Measurements from ENCODE around the gene EEF1G.
"Not testable (repeated sequence)": the region's sequence is repeated elsewhere in the genome, so short reads cannot be mapped to it uniquely, and the experiment has no call there.

EEF1G gene

GRCh38 chr11:62574363-62575071 lies 826 bp upstream of the EEF1G start:
- Mint-ChIP-seq H3K27me3 (no peaks in the 10 kb centered on the region), H3K27ac (peak overlapping the region; percentile 98), H3K9me3 (ENCODE audit: low read depth) (no peaks in the 10 kb centered on the region), H3K4me1 (ENCODE audit: low read depth) (peaks cover 47% of the 10 kb centered on the region), H3K36me3 (peaks cover 17% of the 10 kb centered on the region), H3K4me3 (peak overlapping the region; percentile 99)

DNA sequence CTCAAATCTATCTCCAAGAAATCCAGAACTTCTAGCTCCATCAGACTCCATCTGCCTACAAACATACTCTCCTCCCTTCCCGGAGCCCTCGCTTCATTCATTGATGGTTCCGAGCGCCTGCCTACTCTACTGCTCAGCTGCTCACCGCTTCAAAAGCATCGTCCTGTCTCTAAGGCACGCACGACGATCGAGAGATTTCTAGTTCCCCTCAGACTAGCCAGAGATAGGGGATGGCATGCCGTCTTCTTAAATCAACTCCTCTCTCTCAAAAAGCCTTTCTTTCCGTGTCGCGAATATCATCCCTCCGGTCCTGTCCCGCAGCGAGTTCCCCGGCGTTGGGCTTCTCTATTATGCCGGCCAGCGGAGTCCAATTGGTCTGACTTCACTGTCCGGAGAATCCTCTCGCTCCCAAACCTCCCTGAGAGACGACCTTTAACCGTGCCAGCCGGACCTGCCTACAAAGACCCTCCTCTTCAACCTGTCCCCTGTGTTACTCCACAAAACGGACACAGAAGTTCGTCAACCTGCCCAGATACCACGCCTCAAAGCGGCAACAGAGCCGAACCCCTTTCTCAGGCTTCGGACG lies 592 bp downstream of the EEF1G start:
- Mint-ChIP-seq H3K36me3 (peaks cover 17% of the 10 kb centered on the region), H3K27ac (peak overlapping the region; percentile 98), H3K27me3 (no peaks in the 10 kb centered on the region), H3K4me1 (ENCODE audit: low read depth) (peaks cover 49% of the 10 kb centered on the region), H3K4me3 (peak overlapping the region; percentile 99), H3K9me3 (ENCODE audit: low read depth) (no peaks in the 10 kb centered on the region)

GRCh38 chr11:62572431-62572830 lies 1.3 kb downstream of the EEF1G start:
- Mint-ChIP-seq H3K4me1 (ENCODE audit: low read depth) (peaks cover 51% of the 10 kb centered on the region), H3K4me3 (peak overlapping the region; percentile 99), H3K9me3 (ENCODE audit: low read depth) (no peaks in the 10 kb centered on the region), H3K27ac (peak overlapping the region; percentile 98), H3K36me3 (peaks cover 17% of the 10 kb centered on the region), H3K27me3 (no peaks in the 10 kb centered on the region)

GRCh38 chr11:62571493-62571892 lies 2.2 kb downstream of the EEF1G start:
- not testable (repeated sequence) for H3K27me3 Mint-ChIP-seq; H3K9me3 Mint-ChIP-seq (ENCODE audit: low read depth)
- H3K4me1 Mint-ChIP-seq (ENCODE audit: low read depth) = peaks cover 58% of the 10 kb centered on the region
- H3K36me3 Mint-ChIP-seq = peaks cover 17% of the 10 kb centered on the region
- H3K27ac Mint-ChIP-seq = peak overlapping the region; percentile 98
- peak overlapping the region; percentile 99 for H3K4me3 Mint-ChIP-seq

- not testable (repeated sequence) for H3K9me3 Mint-ChIP-seq (ENCODE audit: low read depth); H3K27me3 Mint-ChIP-seq
- Mint-ChIP-seq H3K4me1 (ENCODE audit: low read depth) (peaks cover 62% of the 10 kb centered on the region), H3K27ac (peak overlapping the region; percentile 98), H3K4me3 (peak overlapping the region; percentile 99), H3K36me3 (peaks cover 17% of the 10 kb centered on the region)
These were observed 2.8 kb downstream of the EEF1G start for GRCh38 chr11:62570903-62571302.

GRCh38 chr11:62569611-62570010 lies 4.1 kb downstream of the EEF1G start:
- H3K36me3 Mint-ChIP-seq = peaks cover 17% of the 10 kb centered on the region
- H3K4me3 Mint-ChIP-seq = peak overlapping the region; percentile 99
- H3K9me3 Mint-ChIP-seq (ENCODE audit: low read depth) = no peaks in the 10 kb centered on the region
- no peaks in the 10 kb centered on the region for H3K27me3 Mint-ChIP-seq
- H3K4me1 Mint-ChIP-seq (ENCODE audit: low read depth) = peaks cover 54% of the 10 kb centered on the region
- H3K27ac Mint-ChIP-seq = peak overlapping the region; percentile 46

DNA sequence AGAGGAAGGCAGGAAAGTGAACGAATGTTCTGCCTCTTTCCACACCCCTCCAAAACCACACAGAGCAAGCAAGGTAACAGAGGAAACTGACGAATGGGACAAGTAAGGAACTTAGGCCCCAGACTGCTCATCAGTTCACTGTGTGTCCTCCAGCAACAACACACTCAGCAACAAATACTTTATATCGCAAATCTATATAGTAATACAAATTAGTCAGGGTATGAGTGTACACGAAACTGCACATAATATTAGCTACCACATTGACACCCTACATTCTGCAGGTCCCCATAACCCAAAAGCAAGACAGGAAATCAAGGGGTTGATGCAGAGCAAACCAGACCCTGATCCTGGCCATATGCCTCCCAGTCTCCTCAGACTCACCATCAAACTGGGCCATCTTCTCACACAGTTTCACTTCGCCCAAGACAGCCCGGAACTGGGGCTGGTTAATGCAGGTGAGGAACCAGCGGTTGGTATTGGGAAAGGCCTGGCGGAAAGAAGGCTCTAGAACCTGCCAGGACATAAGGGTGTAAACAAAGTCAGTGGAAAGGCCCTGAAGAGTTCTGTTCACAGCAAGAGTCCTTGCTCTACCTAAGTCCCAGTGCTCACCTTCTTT lies 6.6 kb downstream of the EEF1G start:
- peak overlapping the region; percentile 27 for H3K4me3 Mint-ChIP-seq
- H3K9me3 Mint-ChIP-seq (ENCODE audit: low read depth) = no peaks in the 10 kb centered on the region
- peak overlapping the region; percentile 72 for H3K27ac Mint-ChIP-seq
- H3K4me1 Mint-ChIP-seq (ENCODE audit: low read depth) = peaks cover 44% of the 10 kb centered on the region
- H3K36me3 Mint-ChIP-seq = peaks cover 11% of the 10 kb centered on the region
- no peaks in the 10 kb centered on the region for H3K27me3 Mint-ChIP-seq

GRCh38 chr11:62566247-62566646 lies 7.4 kb downstream of the EEF1G start:
- H3K4me3 Mint-ChIP-seq = peak overlapping the region; percentile 41
- peaks cover 39% of the 10 kb centered on the region for H3K4me1 Mint-ChIP-seq (ENCODE audit: low read depth)
- H3K9me3 Mint-ChIP-seq (ENCODE audit: low read depth) = no peaks in the 10 kb centered on the region
- peak overlapping the region; percentile 70 for H3K27ac Mint-ChIP-seq
- no peaks in the 10 kb centered on the region for H3K27me3 Mint-ChIP-seq
- peaks cover 5% of the 10 kb centered on the region for H3K36me3 Mint-ChIP-seq

DNA sequence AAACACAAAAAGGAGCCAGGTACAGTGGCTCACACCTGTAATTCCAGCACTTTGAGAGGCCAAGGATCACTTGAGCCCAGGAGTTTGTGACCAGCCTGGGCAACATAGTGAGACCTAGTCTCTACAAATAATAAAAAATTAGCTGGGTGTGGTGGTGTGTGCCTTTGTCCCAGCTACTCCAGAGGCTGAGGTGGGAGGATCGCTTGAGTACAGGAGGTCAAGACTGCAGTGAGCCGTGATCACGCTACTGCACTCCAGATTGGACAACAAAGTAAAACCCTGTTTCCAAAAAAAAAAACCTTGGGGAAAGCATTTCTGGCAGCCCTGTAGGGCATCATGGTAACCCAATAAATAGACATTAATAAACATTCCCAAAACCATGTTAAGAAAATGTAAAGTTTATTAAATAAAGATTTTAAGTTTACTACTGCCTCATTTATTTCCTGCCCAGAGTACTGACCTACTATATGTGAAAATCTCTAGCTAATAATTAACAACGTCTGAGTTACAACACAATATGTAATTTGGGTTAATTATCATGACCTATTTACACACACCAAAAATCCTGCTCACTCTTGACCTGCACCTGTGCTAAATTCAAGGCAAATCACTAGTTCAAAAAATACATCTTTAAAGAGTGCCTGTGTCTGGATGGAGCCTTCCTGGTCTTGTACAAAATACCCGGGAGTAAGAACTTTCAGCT lies 8.4 kb downstream of the EEF1G start:
- Mint-ChIP-seq H3K27me3 (no peaks in the 10 kb centered on the region), H3K9me3 (ENCODE audit: low read depth) (no peaks in the 10 kb centered on the region), H3K27ac (peak overlapping the region; percentile 8), H3K36me3 (no peaks in the 10 kb centered on the region), H3K4me3 (no peak overlapping the region), H3K4me1 (ENCODE audit: low read depth) (peaks cover 41% of the 10 kb centered on the region)

GRCh38 chr11:62561677-62562230 lies 11.9 kb downstream of the EEF1G start:
- H3K4me3 Mint-ChIP-seq; H3K9me3 Mint-ChIP-seq (ENCODE audit: low read depth); H3K36me3 Mint-ChIP-seq; H3K27me3 Mint-ChIP-seq: not testable (repeated sequence)
- Mint-ChIP-seq H3K4me1 (ENCODE audit: low read depth) (peaks cover 54% of the 10 kb centered on the region), H3K27ac (peak overlapping the region; percentile 16)

DNA sequence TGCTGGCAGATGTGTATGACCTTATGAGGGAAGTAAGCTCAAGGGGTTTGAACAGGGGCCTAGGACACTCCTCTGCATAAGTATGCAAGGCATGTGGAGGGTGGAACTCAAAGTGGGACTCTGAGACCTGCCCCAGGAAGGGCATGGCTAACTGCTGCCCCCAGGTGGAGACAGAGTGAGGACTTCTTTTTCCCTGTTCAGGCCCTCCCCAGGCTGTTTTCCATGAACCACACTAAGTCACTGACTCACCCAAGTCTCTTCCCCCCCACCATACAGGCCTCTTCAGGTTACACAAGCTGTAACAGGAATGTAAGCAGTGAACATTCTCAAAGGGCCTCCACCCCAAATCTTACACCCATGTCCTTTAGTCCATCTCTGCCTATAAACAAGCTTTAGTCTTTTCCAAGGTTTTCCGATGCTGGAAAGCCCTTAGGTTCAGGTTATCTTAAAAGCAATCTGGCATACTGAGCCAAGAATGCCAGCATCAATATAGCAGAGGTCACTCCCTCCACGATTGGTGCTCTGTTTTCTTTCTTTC lies 13.1 kb downstream of the EEF1G start:
- H3K27me3 Mint-ChIP-seq = no peaks in the 10 kb centered on the region
- H3K4me1 Mint-ChIP-seq (ENCODE audit: low read depth) = peaks cover 62% of the 10 kb centered on the region
- H3K36me3 Mint-ChIP-seq = peaks cover 3% of the 10 kb centered on the region
- H3K9me3 Mint-ChIP-seq (ENCODE audit: low read depth) = no peaks in the 10 kb centered on the region
- peak overlapping the region; percentile 68 for H3K27ac Mint-ChIP-seq
- H3K4me3 Mint-ChIP-seq = peak overlapping the region; percentile 30

DNA sequence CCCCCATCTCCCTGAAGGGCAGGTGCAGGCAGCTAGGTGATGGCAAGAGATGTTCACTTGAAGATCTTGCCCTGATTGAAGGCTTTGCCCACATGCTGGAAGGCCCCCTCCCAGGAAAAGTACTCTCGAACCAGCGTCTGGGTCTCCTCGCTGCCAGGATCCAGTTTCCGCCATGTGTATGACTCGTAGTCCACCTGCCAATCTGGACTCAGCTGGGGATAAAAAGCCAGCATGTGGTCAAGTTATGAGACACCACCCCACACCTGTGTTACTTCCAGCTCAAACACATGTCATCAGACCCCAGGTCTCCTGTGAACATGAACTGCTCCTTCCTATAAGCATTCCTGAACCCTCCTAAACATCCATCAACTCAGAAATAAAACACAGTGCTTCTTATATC lies 14.1 kb downstream of the EEF1G start:
- Mint-ChIP-seq H3K4me3 (peak overlapping the region; percentile 9), H3K4me1 (ENCODE audit: low read depth) (peaks cover 70% of the 10 kb centered on the region)
- H3K27ac Mint-ChIP-seq; H3K27me3 Mint-ChIP-seq; H3K9me3 Mint-ChIP-seq (ENCODE audit: low read depth); H3K36me3 Mint-ChIP-seq: not testable (repeated sequence)

GRCh38 chr11:62559204-62559603 lies 14.5 kb downstream of the EEF1G start:
- H3K4me1 Mint-ChIP-seq (ENCODE audit: low read depth) = peaks cover 74% of the 10 kb centered on the region
- H3K9me3 Mint-ChIP-seq (ENCODE audit: low read depth) = no peaks in the 10 kb centered on the region
- H3K36me3 Mint-ChIP-seq = peaks cover 3% of the 10 kb centered on the region
- H3K27me3 Mint-ChIP-seq = no peaks in the 10 kb centered on the region
- H3K27ac Mint-ChIP-seq = peak overlapping the region; percentile 66
- H3K4me3 Mint-ChIP-seq = peak overlapping the region; percentile 20

GRCh38 chr11:62558669-62559068 lies 15.0 kb downstream of the EEF1G start:
- Mint-ChIP-seq H3K4me1 (ENCODE audit: low read depth) (peaks cover 77% of the 10 kb centered on the region), H3K27ac (no peak overlapping the region), H3K36me3 (peaks cover 3% of the 10 kb centered on the region), H3K27me3 (no peaks in the 10 kb centered on the region), H3K4me3 (no peak overlapping the region), H3K9me3 (ENCODE audit: low read depth) (no peaks in the 10 kb centered on the region)

All from activated naive CD8-positive, alpha-beta T cell (primary cell).